K562 (cell line): Measurements from ENCODE around the gene HPCA.

ENCODE experiments used
- BCL6 ChIP-seq: fragments of 250-450 bp; sonication (Bioruptor Pico); IDR thresholded peaks from 2 replicates; pipeline ENCODE4 v1.4.0; 2020
- MTA3 ChIP-seq: fragments of 450-650 bp; formaldehyde crosslinking; IDR thresholded peaks from 2 replicates; pipeline ENCODE4 v1.6.1; 2017; ENCODE audit warnings: mild to moderate bottlenecking, borderline replicate concordance
- POLR2A ChIP-seq: fragments of 450-650 bp; conservative IDR thresholded peaks from 2 replicates; pipeline ENCODE4 v1.6.1; 2016
- RAD21 ChIP-seq, 2 experiments: fragments of 250-450 bp in 1 of 2; fragments of 450-650 bp in 1 of 2; sonication (Bioruptor Pico) in 1 of 2; formaldehyde crosslinking in 1 of 2; IDR thresholded peaks in 1 of 2; conservative IDR thresholded peaks in 1 of 2; 2 replicates each; pipeline versions ENCODE4 v1.4.0 to v1.8.0; 2020 to 2022; ENCODE audit warnings: mild to moderate bottlenecking in 2 of 2, moderate library complexity in 1 of 2
- RB1 ChIP-seq: fragments of 450-650 bp; IDR thresholded peaks from 2 replicates; pipeline ENCODE4 v1.6.1; 2017; ENCODE audit warnings: low read depth, mild to moderate bottlenecking
- SPI1 ChIP-seq: IDR thresholded peaks from 2 replicates; pipeline ENCODE4 v1.6.1; 2011; ENCODE audit warnings: low read depth, low read length, control low read depth, borderline replicate concordance
- XRCC4 ChIP-seq: IDR thresholded peaks from one replicate; pipeline ENCODE4 v1.6.1; 2011; ENCODE audit not compliant: insufficient read depth, insufficient read length; ENCODE audit errors: extremely low read depth
- ZNF133 ChIP-seq: fragments of 250-450 bp; sonication (Bioruptor Pico); IDR thresholded peaks from 2 replicates; pipeline ENCODE4 v1.4.0; 2020; ENCODE audit warnings: mild to moderate bottlenecking
- ZNF282 ChIP-seq: sonication (generic); formaldehyde crosslinking; IDR thresholded peaks from 2 replicates; pipeline ENCODE4 v1.8.1; 2023; ENCODE audit warnings: missing genetic modification reagents
- TF ChIP-seq, protein P1 (sequence below), 2 experiments: fragments of 450-650 bp in 1 of 2; sonication (generic) in 1 of 2; formaldehyde crosslinking; conservative IDR thresholded peaks; 2 replicates each; pipeline versions ENCODE4 v1.4.0 to v1.8.1; 2020 to 2022; ENCODE audit warnings: mild to moderate bottlenecking in 1 of 2, missing genetic modification reagents in 1 of 2
- TF ChIP-seq, protein P2 (sequence below), 2 experiments: fragments of 450-650 bp; formaldehyde crosslinking in 1 of 2; IDR thresholded peaks; 2 replicates each; pipeline versions ENCODE4 v1.4.0 to v1.6.1; 2014 to 2020; ENCODE audit warnings: mild to moderate bottlenecking in 2 of 2, borderline replicate concordance in 1 of 2, low read depth in 1 of 2
- TF ChIP-seq, protein P3 (sequence below), 3 experiments: IDR thresholded peaks in 2 of 3; conservative IDR thresholded peaks in 1 of 3; 2 replicates each; pipeline ENCODE4 v1.5.1; 2011 to 2012; ENCODE audit warnings: low read length in 3 of 3, mild to moderate bottlenecking in 3 of 3, control low read depth in 2 of 3, improper control_type of control experiment in 1 of 3, inconsistent platforms in 1 of 3, low read depth in 1 of 3, mixed read lengths in 1 of 3, moderate library complexity in 1 of 3; ENCODE audit not compliant: insufficient read depth in 2 of 3
- TF ChIP-seq, protein P4 (sequence below): sonication (generic); formaldehyde crosslinking; IDR thresholded peaks from 2 replicates; pipeline ENCODE4 v1.8.1; 2023; ENCODE audit warnings: missing genetic modification reagents, mild to moderate bottlenecking, borderline replicate concordance

DNA sequence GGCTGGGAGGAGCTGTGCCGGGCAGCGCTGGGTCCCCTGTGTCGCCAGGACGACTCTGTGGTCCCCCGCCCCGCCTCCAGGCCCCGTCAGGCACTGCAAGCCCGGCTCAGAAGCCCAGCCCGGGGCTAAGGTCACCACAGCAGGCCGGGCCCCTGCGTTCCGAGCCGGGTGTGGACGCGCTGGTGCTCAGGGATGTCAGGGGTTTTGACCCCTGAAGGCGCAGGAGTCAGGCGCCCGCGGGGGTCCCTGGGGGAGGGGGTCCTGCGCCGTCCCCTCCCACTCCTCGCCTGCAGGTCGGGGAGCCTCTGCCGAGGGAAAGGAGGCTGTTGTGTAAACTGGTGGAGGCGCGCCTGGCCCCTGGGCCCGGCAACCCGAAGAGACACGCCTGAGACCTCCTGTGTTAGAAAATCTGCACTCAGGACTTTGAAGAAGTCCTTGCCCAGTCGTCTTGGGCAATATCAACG lies 38.6 kb downstream of the HPCA start:
- TF ChIP-seq, protein P1, sequence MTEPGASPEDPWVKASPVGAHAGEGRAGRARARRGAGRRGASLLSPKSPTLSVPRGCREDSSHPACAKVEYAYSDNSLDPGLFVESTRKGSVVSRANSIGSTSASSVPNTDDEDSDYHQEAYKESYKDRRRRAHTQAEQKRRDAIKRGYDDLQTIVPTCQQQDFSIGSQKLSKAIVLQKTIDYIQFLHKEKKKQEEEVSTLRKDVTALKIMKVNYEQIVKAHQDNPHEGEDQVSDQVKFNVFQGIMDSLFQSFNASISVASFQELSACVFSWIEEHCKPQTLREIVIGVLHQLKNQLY (CRISPR knock-in tag; conservative IDR thresholded peaks at IDR 0.05) = no peak
- TF ChIP-seq, protein P2, sequence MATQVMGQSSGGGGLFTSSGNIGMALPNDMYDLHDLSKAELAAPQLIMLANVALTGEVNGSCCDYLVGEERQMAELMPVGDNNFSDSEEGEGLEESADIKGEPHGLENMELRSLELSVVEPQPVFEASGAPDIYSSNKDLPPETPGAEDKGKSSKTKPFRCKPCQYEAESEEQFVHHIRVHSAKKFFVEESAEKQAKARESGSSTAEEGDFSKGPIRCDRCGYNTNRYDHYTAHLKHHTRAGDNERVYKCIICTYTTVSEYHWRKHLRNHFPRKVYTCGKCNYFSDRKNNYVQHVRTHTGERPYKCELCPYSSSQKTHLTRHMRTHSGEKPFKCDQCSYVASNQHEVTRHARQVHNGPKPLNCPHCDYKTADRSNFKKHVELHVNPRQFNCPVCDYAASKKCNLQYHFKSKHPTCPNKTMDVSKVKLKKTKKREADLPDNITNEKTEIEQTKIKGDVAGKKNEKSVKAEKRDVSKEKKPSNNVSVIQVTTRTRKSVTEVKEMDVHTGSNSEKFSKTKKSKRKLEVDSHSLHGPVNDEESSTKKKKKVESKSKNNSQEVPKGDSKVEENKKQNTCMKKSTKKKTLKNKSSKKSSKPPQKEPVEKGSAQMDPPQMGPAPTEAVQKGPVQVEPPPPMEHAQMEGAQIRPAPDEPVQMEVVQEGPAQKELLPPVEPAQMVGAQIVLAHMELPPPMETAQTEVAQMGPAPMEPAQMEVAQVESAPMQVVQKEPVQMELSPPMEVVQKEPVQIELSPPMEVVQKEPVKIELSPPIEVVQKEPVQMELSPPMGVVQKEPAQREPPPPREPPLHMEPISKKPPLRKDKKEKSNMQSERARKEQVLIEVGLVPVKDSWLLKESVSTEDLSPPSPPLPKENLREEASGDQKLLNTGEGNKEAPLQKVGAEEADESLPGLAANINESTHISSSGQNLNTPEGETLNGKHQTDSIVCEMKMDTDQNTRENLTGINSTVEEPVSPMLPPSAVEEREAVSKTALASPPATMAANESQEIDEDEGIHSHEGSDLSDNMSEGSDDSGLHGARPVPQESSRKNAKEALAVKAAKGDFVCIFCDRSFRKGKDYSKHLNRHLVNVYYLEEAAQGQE (IDR thresholded peaks at IDR 0.05; ENCODE audit: borderline replicate concordance) = no peak
- TF ChIP-seq, protein P2 (CRISPR knock-in tag; IDR thresholded peaks at IDR 0.05; ENCODE audit: low read depth) = no peak
- TF ChIP-seq, protein P3, sequence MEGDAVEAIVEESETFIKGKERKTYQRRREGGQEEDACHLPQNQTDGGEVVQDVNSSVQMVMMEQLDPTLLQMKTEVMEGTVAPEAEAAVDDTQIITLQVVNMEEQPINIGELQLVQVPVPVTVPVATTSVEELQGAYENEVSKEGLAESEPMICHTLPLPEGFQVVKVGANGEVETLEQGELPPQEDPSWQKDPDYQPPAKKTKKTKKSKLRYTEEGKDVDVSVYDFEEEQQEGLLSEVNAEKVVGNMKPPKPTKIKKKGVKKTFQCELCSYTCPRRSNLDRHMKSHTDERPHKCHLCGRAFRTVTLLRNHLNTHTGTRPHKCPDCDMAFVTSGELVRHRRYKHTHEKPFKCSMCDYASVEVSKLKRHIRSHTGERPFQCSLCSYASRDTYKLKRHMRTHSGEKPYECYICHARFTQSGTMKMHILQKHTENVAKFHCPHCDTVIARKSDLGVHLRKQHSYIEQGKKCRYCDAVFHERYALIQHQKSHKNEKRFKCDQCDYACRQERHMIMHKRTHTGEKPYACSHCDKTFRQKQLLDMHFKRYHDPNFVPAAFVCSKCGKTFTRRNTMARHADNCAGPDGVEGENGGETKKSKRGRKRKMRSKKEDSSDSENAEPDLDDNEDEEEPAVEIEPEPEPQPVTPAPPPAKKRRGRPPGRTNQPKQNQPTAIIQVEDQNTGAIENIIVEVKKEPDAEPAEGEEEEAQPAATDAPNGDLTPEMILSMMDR (IDR thresholded peaks at IDR 0.05 in 2 of 3, conservative IDR thresholded peaks at IDR 0.05 in 1 of 3; ENCODE audit: insufficient read depth in 2 of 3, low read depth in 1 of 3, low read length in 3 of 3) = 0 out of 6 replicates have a peak, but pooled peaks of 1 of the 3 experiments have one; percentile 30
- no peak for TF ChIP-seq RB1
- no peak for TF ChIP-seq XRCC4
- no peak for TF ChIP-seq RAD21 (CRISPR knock-in tag; conservative IDR thresholded peaks at IDR 0.05 in 1 of 2, IDR thresholded peaks at IDR 0.05 in 1 of 2)
- TF ChIP-seq BCL6 = no peak
- no peak for TF ChIP-seq ZNF282
- TF ChIP-seq ZNF133 (CRISPR knock-in tag) = no peak
- no peak for TF ChIP-seq POLR2A
- TF ChIP-seq, protein P4, sequence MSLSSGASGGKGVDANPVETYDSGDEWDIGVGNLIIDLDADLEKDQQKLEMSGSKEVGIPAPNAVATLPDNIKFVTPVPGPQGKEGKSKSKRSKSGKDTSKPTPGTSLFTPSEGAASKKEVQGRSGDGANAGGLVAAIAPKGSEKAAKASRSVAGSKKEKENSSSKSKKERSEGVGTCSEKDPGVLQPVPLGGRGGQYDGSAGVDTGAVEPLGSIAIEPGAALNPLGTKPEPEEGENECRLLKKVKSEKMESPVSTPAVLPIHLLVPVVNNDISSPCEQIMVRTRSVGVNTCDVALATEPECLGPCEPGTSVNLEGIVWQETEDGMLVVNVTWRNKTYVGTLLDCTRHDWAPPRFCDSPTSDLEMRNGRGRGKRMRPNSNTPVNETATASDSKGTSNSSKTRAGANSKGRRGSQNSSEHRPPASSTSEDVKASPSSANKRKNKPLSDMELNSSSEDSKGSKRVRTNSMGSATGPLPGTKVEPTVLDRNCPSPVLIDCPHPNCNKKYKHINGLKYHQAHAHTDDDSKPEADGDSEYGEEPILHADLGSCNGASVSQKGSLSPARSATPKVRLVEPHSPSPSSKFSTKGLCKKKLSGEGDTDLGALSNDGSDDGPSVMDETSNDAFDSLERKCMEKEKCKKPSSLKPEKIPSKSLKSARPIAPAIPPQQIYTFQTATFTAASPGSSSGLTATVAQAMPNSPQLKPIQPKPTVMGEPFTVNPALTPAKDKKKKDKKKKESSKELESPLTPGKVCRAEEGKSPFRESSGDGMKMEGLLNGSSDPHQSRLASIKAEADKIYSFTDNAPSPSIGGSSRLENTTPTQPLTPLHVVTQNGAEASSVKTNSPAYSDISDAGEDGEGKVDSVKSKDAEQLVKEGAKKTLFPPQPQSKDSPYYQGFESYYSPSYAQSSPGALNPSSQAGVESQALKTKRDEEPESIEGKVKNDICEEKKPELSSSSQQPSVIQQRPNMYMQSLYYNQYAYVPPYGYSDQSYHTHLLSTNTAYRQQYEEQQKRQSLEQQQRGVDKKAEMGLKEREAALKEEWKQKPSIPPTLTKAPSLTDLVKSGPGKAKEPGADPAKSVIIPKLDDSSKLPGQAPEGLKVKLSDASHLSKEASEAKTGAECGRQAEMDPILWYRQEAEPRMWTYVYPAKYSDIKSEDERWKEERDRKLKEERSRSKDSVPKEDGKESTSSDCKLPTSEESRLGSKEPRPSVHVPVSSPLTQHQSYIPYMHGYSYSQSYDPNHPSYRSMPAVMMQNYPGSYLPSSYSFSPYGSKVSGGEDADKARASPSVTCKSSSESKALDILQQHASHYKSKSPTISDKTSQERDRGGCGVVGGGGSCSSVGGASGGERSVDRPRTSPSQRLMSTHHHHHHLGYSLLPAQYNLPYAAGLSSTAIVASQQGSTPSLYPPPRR (CRISPR knock-in tag) = no peak
- no peak for TF ChIP-seq MTA3
- no peak for TF ChIP-seq SPI1
